ENCODE results near the gene USP7. TPM values are rescaled to one million over a fixed set of nuclear protein-coding genes. Genes with fewer than 3 reads are reported as not detected.

The USP7 gene
- total RNA-seq, 1 donor: 44.4 TPM

GRCh38 chr16:8905168-8905762, 58.4 kb downstream of the USP7 start:
- DNase-seq (ENCODE audit: low read depth in 2 of 3, low spot score in 2 of 3): peak in 1 of 3 donors; percentile 62

DNA sequence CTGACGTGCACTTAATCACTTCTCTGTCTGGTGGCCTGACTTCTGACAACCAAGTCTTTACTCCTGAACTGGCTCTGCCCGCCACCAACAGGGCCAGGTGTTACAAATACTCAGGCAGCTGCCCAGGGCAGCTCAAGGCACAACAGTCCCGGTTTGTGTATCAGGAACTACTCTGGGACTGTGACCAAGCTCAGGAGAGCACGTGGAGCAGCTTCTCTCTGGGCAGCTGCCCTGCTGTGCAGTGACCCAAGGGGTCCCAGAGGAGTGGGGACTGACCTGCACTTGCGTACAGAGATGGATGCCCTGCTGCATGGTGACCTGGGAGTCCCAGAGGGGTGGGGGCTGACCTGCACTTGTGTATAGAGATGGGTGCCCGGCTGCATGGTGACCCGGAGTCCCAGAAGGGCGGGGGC, 59.7 kb downstream of the USP7 start:
- DNase-seq (ENCODE audit: low read depth in 2 of 3, low spot score in 2 of 3): no peak

DNA sequence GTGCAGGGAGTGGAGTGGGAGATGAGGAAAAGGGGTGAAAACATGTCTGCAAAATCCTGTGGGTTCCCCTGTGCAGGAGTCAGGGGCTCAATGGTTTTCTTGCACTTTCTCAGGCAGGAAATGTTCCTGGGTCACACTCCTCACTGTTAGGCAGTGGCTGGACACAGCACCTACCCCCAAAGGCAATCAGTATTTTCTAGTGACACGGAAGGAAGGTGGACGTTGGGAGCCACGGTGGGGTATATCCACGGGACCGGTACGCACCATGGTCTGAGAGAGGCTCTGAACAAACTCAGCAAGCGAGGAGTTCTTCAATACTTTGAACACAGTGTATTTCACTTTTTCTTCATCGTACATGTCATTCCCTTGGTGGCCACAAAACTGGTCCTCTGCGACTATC, 60.7 kb downstream of the USP7 start:
- DNase-seq (ENCODE audit: low read depth in 2 of 3, low spot score in 2 of 3): no peak

DNA sequence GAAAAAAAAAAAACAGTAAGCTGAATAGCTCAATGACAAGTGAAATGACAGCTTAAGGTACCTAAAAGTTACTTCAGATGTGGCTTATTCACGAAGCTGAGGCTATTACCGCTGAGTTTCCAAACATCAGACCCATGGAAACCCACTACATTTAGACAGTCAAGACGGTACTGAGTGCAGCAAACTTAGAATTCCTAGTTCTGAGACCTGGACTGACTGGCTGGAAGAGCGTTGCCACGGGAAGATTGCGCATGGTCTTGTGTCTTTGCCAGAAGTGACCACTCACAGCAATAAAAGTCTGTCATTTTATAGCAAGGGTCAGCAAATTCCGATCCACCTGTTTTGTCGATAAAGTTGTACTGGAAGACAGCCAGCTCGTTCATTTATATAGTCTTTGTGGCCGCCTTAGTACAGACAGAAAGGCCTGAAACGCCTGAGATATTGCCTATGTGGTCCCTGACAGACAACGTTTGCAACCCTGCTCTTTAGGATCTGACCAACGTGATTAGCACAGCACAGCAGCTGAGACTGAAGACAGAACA, 62.3 kb downstream of the USP7 start:
- DNase-seq (ENCODE audit: low read depth in 2 of 3, low spot score in 2 of 3): no peak

GRCh38 chr16:8900343-8900742, 63.4 kb downstream of the USP7 start:
- DNase-seq (ENCODE audit: low read depth in 2 of 3, low spot score in 2 of 3): no peak

GRCh38 chr16:8899709-8900317, 63.9 kb downstream of the USP7 start:
- DNase-seq (ENCODE audit: low read depth in 2 of 3, low spot score in 2 of 3): no peak

DNA sequence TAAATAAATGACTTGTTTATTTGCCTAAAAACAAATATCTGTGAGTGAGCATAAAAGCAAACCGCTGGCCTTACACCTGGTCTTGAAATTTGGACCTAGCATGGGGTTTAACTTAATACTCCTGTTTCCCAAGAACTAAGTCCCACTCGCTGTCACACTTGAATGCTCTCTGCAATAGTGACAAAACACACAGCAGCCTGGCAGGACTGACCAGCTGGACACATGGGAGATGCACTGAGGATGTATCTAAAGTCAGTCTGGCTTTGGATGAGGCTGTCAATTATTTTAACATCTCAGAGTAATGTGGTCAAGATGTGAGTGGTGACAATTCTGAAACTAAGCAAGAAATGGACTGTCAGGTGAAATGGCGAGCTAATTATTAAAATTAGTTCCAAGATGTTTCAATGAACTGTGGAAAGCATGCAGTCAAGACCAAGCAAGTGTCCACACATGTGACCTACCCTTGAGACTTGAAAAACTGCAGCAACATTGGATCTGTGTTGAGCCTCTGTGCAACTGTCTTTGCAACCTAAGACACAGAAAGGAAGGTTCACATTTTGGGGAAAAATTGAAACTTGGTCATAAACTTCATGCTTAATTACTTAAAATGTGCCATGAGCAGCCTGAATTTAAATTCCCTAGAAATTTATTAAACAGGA, 64.9 kb downstream of the USP7 start:
- no peak for DNase-seq (ENCODE audit: low read depth in 2 of 3, low spot score in 2 of 3)

DNA sequence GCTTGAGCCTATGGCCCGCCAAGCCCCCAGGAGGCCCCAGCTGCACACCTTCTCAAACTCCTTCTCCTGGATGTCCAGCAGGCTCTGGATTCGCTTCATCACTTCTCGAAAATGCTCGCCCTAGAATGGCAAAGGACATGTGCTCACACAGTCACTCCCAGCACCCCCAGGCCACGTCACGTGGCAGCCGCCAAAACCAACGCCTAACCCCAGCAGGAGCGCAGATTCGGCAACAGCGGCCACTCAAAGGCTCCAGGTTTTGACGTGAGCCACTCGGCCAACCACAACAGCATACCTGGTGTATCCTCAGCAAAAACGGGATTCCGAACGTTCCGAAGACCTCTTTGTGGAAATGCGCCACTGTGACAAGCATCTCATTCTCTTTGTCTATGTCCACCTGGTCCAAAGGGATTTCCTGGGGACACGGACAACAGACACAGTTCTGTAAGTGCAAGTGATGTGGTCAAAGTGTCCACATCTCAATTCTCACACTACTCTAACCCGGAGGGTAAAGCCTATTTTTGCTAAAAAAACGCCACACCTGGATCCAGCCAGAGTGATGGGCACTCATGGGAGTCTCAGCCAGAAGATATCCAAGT, 68.9 kb downstream of the USP7 start:
- no peak for DNase-seq (ENCODE audit: low read depth in 2 of 3, low spot score in 2 of 3)

DNA sequence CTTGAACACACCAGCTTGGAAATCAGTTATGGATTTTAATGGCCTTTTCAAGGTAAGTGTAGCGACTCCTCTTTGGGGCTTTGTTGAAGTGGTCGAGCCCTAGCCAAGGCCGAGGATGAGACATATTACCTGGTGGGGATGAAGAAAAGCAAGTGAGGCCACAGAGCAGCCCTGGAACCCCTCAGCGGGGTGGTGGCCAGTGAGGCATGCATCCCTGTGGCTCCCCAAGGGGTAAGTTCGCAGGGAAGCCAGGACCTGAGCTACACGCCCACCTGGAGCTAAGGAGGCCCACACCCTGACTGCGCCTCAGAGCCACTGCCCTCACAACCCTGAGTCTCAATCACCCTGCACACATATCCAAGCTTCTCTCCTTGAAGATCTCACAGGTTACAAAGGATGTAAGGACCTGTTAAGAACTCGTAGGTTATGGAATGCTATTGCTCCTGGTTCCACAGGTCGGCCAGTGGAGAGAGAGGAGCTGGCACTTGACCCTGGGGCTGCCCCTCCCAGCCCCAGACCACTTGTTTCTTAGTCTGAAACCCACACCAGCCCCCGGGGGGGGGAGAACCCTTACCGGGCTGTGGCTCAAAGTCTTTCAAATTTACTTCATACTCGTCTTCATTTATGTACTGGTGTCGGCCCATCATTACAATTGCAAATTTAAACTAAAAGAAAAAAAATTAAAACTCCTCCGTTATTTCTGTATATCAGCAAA, 69.6 kb downstream of the USP7 start:
- DNase-seq (ENCODE audit: low read depth in 2 of 3, low spot score in 2 of 3): no peak

- no peak for DNase-seq (ENCODE audit: low read depth in 2 of 3, low spot score in 2 of 3)
These were observed 70.3 kb downstream of the USP7 start for GRCh38 chr16:8893426-8893825.

- DNase-seq (ENCODE audit: low read depth in 2 of 3, low spot score in 2 of 3): no peak
These were observed 71.6 kb downstream of the USP7 start for GRCh38 chr16:8892101-8892575.

- DNase-seq (ENCODE audit: low read depth in 2 of 3, low spot score in 2 of 3): no peak
These were observed 73.2 kb downstream of the USP7 start for GRCh38 chr16:8890549-8890921.

GRCh38 chr16:8889893-8890548, 73.7 kb downstream of the USP7 start:
- DNase-seq (ENCODE audit: low read depth in 2 of 3, low spot score in 2 of 3): no peak

DNA sequence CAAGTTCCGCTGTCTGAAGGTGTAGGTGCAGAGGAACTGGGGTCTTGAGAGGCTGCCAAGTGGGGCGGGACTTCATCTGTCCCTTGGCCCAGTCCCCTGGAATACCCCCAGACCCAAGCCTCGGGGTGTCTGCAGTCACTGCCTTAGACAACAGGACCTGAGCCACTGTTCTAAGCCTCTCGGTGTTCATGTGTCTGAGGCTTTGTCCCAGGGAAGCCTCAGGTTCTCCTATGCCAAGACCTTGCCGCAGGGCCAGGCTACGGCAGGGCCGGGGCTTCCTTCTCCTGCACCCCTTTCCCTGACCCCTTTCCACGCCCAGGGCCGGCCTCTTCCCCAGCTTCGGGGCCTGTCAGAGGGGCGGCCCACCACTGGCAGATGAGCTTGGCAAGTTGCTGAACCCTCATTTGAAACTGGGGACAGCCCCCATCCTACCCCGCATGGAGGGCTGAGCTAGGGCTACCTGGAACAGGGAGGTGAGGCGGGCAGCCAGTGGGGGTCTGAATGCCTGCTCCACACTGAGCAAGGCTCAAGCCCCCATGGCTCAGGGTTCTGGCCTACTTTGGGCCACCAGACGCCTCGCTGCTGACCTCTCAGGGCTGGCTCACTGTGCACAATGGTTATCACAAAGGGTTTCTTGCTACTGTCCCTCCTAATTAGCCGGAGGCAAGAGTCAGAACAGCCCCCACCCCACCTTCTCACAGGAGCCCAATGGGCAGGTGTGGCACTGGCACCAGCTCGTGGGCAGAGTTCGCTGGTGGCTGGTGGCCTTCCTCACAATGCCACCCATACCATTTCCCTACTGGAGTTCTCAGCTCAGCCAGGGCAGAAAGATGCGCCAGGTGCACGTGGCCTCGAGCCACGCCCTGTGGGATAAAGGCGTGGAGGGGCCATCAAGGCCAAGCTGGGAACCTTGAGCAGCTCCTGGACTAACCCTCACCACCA, 74.5 kb downstream of the USP7 start:
- no peak for DNase-seq (ENCODE audit: low read depth in 2 of 3, low spot score in 2 of 3)

DNA sequence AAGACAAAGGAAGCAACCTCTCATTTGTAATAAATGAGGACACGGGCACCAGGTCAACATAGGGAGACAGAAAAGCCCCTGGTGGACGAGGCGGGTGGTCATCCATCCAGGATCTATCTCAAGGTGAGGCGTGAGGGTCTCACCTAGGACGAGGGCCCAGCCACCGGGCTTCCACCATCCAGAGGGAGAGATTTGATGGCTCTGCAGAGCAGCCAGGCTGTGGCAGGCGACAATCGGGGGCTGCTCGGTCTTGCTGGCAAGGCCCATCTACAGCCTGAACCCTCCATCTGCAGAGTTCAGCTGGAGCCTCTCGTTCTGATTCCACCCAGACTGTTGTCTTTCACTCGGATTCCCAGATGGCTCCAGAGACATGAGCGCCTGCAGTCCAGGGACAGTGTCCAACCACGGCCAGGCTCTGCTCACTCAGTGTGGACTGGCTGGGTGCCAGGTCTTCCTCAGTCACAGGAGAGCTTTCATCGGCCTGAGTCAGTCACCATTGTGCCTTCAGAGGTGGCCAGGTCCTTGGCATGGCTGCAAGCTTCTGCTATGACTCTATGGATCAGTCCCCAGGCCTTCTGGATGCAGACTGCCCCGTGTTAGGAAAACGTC, 75.7 kb downstream of the USP7 start:
- DNase-seq (ENCODE audit: low read depth in 2 of 3, low spot score in 2 of 3): no peak

- DNase-seq (ENCODE audit: low read depth in 2 of 3, low spot score in 2 of 3): no peak
These were observed 76.3 kb downstream of the USP7 start for GRCh38 chr16:8887431-8887765.

GRCh38 chr16:8886593-8887430, 76.9 kb downstream of the USP7 start:
- no peak for DNase-seq (ENCODE audit: low read depth in 2 of 3, low spot score in 2 of 3)

Measured in hematopoietic multipotent progenitor cell (in vitro differentiated cells).